Renal pelvis (tissue), 4 donors: ENCODE measurements around the gene TMTC3. TPM values are rescaled to one million over a fixed set of nuclear protein-coding genes. Genes with fewer than 3 reads are reported as not detected.

ENCODE experiments used
- DNase-seq: peaks from one replicate; pipeline ENCODE4 v3.0.0-alpha.2; 2013
- polyA plus RNA-seq, 3 donors: library from polyadenylated mRNA; unstranded; fragments of 120-200 nt; gene quantifications; one replicate each; pipeline ENCODE4 v1.2.1, GENCODE V29; 2013; ENCODE audit not compliant: insufficient read length in 3 of 3

TMTC3 gene
- polyA plus RNA-seq, 3 donors = 20.7 to 24.7 (median 24.2) TPM

- DNase-seq = no peak
Measured at GRCh38 chr12:88150063-88150462, 8.0 kb downstream of the TMTC3 start.

GRCh38 chr12:88153959-88154358 is 11.9 kb downstream of the TMTC3 start:
- peak; percentile 5 for DNase-seq

- DNase-seq = no peak
Measured at GRCh38 chr12:88156075-88156654, 14.1 kb downstream of the TMTC3 start.

GRCh38 chr12:88163371-88163770 is 21.3 kb downstream of the TMTC3 start:
- DNase-seq = no peak

- DNase-seq = no peak
Measured at GRCh38 chr12:88166179-88166578, 24.1 kb downstream of the TMTC3 start.

GRCh38 chr12:88167384-88167783 is 25.3 kb downstream of the TMTC3 start:
- DNase-seq = no peak

- DNase-seq = no peak
Measured at GRCh38 chr12:88172844-88173407, 30.8 kb downstream of the TMTC3 start.

- no peak for DNase-seq
Measured at GRCh38 chr12:88175544-88175943, 33.4 kb downstream of the TMTC3 start.

- DNase-seq = no peak
Measured at GRCh38 chr12:88179436-88180014, 37.4 kb downstream of the TMTC3 start.

GRCh38 chr12:88181881-88182280 is 39.8 kb downstream of the TMTC3 start:
- no peak for DNase-seq

- DNase-seq = no peak
Measured at GRCh38 chr12:88182416-88182815, 40.3 kb downstream of the TMTC3 start.

- DNase-seq = no peak
Measured at GRCh38 chr12:88184196-88184595, 42.1 kb downstream of the TMTC3 start.

- no peak for DNase-seq
Measured at GRCh38 chr12:88185279-88185678, 43.2 kb downstream of the TMTC3 start.

GRCh38 chr12:88185988-88186387 is 43.9 kb downstream of the TMTC3 start:
- no peak for DNase-seq

- no peak for DNase-seq
Measured at GRCh38 chr12:88187571-88187970, 45.5 kb downstream of the TMTC3 start.

- DNase-seq = no peak
Measured at GRCh38 chr12:88188180-88188579, 46.1 kb downstream of the TMTC3 start.

GRCh38 chr12:88192426-88192825 is 50.3 kb downstream of the TMTC3 start:
- DNase-seq = no peak

- no peak for DNase-seq
Measured at GRCh38 chr12:88194868-88195267, 52.8 kb downstream of the TMTC3 start.

- no peak for DNase-seq
Measured at GRCh38 chr12:88200029-88200428, 57.9 kb downstream of the TMTC3 start.

GRCh38 chr12:88202500-88202899 is 60.4 kb downstream of the TMTC3 start:
- DNase-seq = no peak

- no peak for DNase-seq
Measured at GRCh38 chr12:88206601-88207000, 64.5 kb downstream of the TMTC3 start.

GRCh38 chr12:88207921-88208620 is 66.0 kb downstream of the TMTC3 start:
- DNase-seq = no peak

GRCh38 chr12:88208661-88209060 is 66.6 kb downstream of the TMTC3 start:
- no peak for DNase-seq
